NOMO-1 treated with dmso at 0.1 percent for 144 hours (cell line): ENCODE data around the gene ANO2.
"Not testable (repeated sequence)": the region's sequence is repeated elsewhere in the genome, so short reads cannot be mapped to it uniquely, and the experiment has no call there.

Experiments
- DNase-seq: peaks from one replicate; lab custom pipeline; 2025; ENCODE audit not compliant: unreplicated experiment; lab: John Stamatoyannopoulos, UW

ANO2 gene

DNA sequence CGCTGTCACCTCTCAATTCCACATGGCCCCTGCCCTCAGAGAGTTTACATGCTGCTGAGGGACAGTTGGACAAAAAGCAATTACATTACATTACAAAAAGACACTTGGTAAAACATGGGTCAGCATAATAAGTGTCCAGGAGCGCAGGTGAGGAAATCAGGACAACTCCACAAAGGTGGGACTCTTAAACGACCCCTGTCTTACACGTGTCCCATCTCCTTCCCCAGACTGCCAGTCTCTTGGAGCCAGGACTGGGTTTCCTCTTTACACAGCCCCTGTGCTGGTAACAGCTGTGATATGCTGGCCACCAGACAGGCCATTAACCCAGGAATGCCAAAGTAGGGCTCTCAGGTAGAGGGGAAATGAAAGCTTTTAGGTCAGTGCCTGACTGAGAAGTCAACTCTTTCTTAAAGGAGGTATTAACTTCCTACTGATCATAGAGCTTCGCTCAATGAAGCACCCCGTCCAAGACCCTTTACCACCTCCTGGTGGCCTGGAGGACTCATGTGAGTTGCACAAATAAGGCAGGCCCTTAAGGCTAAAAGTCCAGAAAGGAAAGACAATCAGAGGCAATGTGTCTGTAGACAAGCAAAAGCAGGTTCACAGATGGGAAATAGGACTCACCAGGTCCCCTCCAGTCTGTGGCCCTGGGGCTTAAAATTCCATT is 55.5 kb downstream of the ANO2 start:
- no peak for DNase-seq

DNA sequence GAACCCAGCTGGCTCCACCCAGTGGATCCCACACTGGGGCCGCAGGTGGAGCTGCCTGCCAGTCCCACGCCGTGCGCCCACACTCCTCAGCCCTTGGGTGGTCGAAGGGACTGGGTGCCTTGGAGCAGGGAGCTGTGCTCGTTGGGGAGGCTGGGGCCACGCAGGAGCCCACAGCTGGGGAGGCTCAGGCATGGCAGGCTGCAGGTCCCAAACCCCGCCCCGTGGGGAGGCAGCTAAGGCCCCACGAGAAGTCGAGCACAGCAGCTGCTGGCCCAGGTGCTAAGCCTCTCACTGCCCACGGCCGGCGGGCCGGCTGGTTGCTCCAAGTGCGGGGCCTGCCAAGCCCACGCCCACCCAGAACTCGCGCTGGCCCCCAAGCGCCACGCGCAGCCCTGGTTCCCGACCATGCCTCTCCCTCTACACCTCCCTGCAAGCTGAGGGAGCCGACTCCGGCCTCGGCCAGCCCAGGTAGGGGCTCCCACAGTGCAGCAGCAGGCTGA is 56.2 kb downstream of the ANO2 start:
- no peak for DNase-seq

DNA sequence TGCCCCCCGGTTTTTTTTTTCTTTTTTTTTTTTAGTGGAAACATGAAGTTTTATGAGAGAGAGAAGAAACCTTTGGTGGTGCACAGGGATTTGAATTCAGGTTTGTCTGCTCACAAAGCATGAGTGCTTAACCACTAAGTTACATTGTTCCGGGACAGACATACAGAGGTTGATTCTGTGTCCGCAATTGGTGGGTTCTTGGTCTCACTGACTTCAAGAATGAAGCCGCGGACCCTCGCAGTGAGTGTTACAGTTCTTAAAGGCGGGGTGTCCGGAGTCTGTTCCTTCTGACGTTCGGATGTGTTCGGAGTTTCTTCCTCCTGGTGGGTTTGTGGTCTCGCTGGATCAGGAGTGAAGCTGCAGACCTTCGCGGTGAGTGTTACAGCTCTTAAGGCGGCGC is 57.2 kb downstream of the ANO2 start:
- DNase-seq: not testable (repeated sequence)

DNA sequence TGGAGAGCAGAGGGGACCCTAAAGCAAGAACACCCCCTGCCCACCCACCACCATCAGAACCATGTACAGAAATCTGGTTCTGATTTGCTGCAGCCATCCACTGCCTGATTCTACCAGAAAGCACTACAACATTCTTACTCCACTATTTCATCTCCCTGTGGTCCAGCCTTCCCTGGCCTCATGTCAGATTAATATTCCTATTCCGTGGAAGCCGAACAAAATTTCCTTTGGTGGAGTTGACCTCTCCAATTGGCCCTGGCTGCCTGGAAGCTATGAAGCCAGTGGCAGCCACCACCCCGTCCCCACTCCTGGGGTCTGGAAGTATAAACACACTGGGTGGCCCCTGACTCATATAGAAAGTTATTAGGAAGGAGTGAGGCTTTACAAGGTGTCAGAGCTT is 60.2 kb downstream of the ANO2 start:
- no peak for DNase-seq

DNA sequence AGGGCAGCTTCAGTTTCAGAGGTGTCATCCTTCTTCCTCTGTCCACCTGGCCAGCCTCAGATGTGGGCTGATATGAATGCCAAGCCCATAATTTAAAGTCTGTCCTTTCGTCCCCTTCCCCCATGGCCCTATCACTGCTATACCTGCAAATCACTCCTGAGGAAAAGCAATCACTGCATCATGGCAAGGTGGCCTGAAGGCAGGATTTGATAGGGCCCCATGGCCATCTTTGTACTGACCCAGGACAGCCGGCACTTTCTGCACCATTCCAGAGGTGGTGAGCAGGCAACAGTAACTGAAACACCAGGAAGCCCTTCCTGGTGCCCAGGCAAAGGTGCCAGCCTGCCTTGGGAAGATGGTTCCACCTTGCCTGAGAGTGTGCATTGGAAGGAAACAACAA is 60.8 kb downstream of the ANO2 start:
- no peak for DNase-seq

DNA sequence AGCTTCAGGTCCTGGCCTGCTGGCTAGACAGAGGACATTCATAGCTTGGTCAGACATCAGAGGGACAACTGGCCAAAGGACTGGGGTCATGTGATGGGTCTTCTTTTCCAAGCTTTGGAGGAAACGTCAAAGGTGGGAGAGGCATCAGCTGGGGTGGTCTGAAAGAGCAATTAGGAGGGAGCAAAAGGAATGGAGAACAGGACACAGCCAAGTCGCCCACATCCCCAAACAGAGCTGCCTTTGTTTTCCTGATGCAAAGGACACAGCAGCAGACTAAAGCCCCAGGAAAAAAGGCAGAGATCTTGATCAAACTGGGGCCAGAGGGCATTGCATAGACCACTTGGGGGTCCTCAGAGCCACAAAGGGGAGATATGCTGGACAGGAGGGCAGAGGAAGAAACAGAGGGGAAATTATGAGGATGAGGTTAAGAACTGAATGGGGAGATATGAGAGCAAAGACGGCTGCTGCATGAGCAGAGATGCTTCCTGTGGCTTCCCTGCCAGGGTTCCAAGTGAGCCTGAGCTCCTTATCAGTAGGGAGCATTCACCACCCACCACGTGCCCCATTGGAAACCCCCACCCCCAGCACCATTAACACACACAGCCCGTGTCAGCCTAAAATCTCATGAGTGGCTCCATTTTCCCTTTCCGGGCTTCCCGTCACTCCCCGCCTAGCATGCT is 62.4 kb downstream of the ANO2 start:
- DNase-seq: no peak

DNA sequence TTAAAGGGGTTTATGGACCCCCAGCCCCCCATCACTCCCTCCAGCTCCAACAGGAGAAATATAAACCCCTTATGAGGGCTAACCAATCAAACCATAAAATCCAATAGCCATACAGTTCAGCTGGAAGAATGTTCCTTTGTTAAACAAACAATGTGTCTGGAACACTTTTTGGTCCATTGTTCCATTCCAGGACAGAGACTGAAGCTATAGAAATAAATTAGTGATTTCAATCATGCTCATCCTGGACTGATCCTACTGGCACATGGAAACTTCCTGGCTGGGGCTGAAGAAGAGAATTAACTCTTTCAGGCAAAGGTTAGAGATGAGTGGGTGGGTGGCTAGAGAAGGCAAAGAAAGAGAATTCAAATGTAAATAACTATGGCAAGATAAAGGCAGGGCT is 63.4 kb downstream of the ANO2 start:
- no peak for DNase-seq

DNA sequence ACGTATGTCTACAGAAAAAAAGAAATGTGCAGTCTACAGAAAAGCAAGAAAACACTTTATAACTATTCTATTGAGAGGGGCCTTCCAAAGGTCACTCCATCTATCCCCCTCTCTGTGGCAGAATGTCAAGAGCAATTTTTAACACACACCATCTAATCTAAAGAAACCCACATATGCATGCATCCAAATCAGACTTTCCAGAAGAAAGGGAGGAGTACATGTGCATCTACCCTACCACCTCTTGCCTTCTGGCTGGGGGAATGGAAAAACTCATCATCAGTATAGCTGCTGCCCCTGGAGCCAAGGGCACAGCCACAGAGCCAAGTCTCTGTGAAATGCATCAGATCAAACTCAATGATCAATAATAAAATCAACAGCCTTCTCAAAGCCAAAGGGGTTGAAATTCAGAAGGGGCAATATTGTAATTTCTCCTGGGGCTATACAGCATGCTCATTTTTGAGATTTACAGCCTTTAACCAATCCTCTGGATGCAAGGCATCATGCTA is 63.9 kb downstream of the ANO2 start:
- no peak for DNase-seq

DNA sequence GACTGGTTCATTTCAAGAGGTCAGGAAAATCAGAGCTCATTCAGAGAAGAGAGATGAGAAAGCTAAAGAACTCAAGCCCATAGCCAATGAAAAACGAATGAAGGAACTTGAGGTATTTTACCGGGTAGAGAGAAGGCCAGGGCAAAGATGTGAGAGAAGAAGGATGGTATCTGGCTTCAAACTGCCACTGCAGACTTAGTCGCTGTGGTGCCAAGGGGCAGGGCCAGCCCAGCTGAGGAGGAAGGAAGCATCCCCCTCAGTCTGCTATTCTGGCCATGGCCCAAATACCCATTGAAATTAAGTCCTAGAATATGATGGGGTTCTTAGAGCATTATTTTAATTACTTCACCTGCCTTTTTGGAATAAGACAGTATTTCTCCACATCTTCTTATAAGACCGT is 69.2 kb downstream of the ANO2 start:
- DNase-seq: no peak

DNA sequence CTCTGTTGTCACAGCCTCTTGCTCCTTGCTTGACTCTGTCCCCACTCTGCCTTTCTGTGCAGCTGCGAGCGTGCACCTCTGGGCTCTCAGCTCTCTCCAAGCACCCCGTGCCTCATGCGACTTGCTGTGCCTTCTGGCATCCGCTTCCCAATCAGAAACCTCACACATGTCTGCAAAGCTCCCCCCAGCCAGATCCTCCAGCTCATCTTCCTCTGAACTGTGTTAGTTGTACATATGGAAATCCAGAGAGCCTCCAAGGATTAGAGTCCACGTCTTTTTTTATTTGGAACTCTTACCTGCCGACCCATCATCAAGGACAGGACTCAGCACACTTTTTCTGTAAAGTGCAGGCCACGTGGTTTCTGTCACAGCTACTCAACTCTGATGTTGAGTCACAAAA is 70.5 kb downstream of the ANO2 start:
- DNase-seq: no peak

DNA sequence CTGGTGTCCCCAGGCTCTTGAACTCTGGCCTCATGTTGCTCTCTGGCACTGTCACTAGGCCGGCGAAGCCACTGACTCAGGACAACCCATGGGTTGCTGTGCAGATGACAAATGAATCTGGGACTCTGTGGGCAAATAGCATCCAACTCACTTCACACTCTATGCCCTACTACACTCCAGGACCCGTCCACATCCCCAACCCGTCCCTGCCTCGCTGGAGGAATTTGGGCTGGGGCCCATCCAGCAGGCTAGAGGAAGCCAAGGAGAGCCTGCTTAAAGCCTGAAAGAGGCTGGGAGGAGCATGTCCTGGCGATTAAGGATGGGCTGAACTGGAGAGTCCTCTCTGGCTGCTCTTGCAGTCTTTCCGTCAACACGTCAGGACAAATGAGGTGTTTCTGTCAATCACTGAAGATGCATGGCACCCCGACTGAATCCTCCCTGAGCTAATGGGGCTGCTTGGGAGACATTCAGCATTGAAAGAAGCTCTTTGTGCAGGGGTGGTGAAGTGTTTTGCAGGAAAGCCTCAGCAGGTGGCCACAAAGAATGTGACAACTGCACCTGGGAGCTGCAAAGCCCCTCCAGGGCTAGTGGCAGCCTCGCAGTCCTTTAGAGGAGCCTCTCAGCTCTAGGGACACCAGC is 71.7 kb downstream of the ANO2 start:
- DNase-seq: no peak

DNA sequence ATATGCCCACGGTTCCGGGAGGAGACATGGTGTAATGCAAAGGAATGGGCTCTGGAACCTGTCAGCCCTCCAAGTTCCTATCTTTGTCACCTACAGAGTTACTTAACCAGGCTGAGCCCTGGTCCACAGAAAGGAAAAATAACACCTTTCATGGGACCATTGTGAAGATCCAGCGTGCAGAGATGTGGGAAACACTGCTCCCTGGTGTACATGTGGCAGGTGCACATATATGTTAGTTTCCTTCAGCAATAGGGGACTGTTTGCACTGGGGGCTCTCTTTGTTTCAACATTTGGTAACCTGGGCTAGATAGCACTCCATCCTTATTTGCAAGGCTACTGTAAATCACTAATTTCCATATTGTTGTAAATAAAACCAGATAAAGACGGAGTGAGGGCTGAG is 72.3 kb downstream of the ANO2 start:
- no peak for DNase-seq

DNA sequence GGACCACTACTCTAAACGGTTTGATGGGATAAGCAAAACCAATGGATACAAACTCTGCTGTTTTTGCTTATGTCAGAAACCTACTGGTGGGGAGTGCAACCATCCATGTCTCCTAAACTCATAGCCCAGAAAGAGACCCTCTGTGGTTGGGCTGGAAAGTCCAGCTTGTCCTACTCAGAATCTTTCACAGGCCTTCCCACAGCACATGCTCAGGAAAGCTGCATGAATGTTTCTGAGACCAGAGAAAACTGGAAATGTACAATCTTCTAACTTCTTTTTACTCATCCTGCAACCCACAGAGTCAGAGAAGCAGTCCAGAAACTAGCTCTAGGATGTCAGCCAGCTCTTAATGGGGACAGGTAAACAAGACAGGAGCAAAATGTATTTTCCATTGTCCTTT is 73.3 kb downstream of the ANO2 start:
- no peak for DNase-seq

DNA sequence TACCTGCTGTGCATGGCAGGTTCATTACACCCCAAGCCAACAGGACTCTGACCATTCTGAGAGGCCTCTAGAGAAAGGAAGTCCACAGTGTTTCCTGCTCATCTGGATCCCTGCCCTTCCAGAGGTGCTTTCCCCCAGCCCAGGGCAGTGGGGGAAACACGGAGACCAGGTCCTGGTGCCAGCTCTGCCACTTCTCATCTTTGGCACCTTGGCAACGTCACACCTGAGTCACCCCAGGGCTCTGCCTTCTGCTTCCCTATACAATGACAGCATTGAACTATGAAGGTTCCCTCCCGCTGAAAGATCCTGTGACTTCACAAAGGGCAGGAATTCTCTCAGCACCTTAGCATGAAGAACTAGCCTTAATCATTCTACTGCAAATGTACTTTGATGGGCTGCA is 74.9 kb downstream of the ANO2 start:
- no peak for DNase-seq

DNA sequence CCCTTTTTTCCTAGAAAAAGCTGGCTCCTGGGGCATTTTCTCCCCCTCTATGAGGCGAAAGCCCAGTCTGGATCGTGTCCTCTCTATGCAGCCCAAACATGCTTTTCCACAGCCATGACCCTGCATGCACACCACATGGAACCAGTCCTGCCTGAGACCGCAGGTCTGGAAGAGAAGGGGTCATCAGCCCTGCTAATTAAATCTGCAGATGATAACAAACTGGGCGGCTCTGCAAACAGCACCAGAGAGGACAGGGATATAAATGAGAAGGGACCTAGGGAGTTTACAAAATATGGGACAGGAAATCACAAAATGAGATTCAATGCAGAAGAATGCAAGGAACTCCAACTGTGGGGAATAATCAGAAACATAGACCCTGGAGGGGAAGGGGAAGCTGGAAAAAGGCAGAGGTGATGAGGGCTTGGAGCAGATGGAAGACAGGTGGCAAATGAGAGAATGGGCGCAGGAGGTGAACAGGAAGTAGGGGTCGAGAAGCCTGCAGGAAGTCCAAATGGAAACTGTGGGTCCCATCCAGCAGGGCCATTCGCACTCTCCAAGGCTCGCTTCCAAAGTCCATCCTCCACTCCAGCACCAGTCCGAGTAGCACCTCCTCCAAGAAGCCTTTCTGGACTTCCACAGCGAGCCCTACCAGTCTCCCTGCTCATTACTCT is 76.3 kb downstream of the ANO2 start:
- no peak for DNase-seq

DNA sequence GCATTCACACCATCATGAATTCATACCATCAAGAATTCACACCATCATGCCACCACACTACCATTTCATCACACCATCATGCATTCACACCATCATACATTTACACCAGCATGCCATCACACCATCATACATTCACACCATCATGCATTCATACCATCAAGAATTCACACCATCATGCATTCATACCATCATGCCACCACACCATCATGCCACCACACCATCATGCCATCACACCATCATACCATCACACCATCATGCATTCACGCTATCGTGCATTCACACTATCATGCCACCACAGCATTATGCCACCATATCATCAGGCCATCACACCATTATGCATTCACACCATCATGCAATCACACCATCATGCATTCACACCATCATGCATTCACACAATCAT is 79.7 kb downstream of the ANO2 start:
- no peak for DNase-seq

DNA sequence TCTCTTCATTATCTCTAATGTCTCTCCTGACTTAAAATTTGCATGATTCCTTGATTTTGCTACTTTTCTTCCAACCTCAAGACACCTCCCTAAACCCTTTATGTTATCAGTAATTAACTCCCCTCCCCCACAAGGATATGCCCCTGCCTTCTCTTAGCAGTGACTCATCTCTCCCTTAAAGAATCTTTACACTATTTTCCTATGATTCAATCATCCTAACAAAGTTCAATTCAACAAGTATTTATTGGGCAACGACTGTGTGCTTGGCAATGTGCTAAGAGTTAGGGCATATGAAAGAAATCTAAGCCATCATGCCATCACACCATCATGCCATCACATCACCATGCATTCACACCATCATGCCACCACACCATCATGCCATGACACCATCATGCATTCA is 80.1 kb downstream of the ANO2 start:
- no peak for DNase-seq

DNA sequence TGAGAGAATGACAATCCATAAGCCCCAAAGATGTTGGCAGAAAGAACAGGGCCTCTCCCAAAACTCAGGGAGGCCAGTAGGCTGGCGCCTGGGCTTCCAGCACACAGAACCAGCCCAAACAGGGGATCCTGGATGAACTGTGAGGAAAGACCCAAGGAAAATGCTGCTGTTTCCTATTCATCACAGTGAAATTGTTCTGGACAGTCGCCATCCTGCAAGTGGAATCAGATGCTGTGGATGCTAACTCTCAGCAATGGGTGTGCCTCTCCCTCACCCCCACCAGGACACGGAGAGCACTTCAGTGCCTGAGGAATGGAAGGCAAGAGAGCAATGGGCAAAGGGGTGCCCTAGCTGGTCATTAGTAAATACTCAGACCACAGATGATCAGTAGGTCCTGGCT is 80.8 kb downstream of the ANO2 start:
- no peak for DNase-seq

DNA sequence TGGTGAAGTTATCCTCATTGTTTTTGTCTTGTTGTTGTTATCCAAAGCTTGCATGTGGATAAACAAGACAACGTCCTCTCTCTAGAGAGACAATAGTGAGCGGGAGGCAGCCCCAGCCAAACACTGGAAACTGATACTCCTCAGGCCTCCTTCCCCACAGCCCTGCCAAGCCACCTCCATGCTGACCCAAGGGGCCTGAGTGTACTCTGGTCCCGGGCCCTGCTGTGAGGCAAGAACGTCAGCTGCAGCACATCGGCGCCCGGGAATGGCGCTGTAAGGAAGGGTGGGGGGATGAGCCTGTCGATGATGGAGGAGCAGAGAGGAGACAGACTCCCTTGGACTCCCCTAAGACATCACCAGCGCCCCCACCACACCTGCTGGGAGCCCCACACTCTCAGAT is 83.6 kb downstream of the ANO2 start:
- DNase-seq: no peak

DNA sequence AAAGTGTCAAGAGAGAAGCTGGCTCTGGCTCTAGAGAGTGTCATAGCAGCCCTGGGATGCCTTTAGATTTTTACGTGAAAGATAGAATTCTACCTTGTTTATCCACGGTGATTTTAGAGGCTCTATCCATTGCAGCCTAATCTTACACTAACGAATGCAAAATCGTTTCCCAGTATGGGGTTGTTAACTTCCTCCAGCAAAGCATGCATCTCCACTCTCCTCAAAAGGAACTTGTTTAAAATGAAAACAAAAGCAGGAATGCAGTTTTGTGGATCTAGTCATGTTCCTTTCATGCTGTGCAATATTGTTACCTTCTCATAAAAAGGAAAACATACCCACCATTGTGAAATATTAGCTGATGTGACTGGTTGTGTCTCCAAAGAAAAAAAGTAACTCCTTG is 88.4 kb downstream of the ANO2 start:
- no peak for DNase-seq

DNA sequence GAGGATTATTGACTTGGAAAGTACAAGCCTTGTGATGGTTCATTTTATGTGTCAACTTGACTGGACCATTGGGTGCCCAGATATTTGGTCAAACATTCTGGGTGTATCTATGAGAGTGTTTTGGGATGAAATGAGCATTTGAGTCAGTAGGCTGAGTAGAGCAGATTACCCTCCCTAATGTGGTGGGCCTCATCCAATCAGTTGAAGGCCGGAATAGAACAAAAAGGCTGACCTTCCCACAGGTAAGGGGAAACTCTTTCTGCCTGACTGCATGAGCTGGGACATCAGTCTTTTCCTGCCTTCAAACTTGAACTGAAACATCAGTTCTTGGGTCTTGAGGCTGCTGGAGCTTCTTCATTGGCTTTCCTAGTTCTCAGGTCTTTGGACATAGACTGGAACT is 98.1 kb downstream of the ANO2 start:
- DNase-seq: no peak

DNA sequence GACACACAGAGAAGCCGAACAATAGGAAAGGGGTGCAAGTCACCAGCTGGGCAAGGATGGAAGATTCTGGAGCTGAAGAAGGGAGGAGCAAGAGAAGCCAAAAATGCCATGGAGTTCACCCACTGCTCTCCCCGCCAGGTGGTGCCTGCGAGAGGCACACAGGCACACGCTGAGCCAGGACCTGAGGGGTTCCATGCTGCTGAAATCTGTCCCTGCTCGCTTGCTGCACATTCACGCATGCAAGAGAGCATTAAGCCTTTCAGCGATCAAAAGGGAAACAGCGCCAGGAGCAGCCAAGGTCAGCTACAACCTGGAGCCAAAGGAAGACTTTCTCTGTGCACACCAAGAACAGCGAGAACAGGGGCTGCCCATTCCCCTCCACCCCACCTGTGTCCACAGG is 104.1 kb downstream of the ANO2 start:
- no peak for DNase-seq
